ENCODE results near the gene TDP2.
"Not testable (repeated sequence)": the region's sequence is repeated elsewhere in the genome, so short reads cannot be mapped to it uniquely, and the experiment has no call there.

The TDP2 gene

DNA sequence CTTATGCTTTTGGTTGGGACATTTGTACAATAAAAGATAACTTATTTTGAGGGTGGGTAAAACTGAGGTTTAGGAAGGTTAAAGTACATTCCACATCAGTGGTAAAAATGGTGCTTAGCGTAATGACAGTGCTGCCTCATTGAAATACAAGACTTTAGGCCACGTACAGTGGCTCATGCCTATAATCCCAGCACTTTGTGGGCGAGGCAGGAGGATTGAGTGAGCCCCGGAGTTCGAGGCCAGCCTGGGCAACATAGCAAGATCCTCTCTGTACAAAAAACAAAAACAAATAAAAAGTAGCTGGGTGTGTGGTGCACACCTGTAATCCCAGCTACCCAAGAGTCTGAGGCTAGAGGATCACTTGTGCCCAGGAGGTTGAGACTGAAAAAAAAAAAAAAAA is 18.4 kb downstream of the TDP2 start:
- no peak overlapping the region for H3K4me3 ChIP-seq (replicated peaks; ENCODE audit: low read depth, low read length)
- no peaks in the 10 kb centered on the region for H3K27me3 ChIP-seq (replicated peaks; ENCODE audit: control insufficient read depth, insufficient read depth, low read length)
- no peak for DNase-seq (ENCODE audit: extremely low read depth, insufficient read length)
- peaks cover 2% of the 10 kb centered on the region for H3K36me3 ChIP-seq (ENCODE audit: control insufficient read depth, insufficient read depth, low read length)
- TF ChIP-seq, protein P1, sequence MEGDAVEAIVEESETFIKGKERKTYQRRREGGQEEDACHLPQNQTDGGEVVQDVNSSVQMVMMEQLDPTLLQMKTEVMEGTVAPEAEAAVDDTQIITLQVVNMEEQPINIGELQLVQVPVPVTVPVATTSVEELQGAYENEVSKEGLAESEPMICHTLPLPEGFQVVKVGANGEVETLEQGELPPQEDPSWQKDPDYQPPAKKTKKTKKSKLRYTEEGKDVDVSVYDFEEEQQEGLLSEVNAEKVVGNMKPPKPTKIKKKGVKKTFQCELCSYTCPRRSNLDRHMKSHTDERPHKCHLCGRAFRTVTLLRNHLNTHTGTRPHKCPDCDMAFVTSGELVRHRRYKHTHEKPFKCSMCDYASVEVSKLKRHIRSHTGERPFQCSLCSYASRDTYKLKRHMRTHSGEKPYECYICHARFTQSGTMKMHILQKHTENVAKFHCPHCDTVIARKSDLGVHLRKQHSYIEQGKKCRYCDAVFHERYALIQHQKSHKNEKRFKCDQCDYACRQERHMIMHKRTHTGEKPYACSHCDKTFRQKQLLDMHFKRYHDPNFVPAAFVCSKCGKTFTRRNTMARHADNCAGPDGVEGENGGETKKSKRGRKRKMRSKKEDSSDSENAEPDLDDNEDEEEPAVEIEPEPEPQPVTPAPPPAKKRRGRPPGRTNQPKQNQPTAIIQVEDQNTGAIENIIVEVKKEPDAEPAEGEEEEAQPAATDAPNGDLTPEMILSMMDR (IDR thresholded peaks at IDR 0.05; ENCODE audit: insufficient read depth, low read length, poor library complexity, severe bottlenecking) = no peak

DNA sequence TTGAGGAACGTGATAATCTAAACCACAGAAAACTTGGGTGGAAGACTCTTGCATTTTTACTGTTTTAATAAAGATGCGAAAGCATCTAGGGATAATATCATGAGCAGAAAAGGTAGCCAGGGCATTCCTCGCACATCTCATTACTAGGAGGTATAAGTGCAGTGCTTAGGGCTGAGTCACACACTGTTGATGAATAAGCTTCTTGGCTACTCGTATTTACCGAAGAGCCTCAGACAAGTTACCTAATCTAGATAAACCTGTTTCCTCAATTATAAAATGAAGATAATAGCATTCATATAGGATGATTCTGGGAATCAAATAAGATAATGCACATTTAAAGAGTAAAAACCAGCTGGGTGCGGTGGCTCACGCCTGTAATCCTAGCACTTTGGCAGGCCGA is 19.9 kb downstream of the TDP2 start:
- TF ChIP-seq, protein P1 (IDR thresholded peaks at IDR 0.05; ENCODE audit: insufficient read depth, low read length, poor library complexity, severe bottlenecking) = no peak
- Histone ChIP-seq H3K36me3 (ENCODE audit: control insufficient read depth, insufficient read depth, low read length) (peaks cover 2% of the 10 kb centered on the region; the same call in 1 of the 2 replicates), H3K4me3 (replicated peaks; ENCODE audit: low read depth, low read length) (no peak overlapping the region), H3K27me3 (replicated peaks; ENCODE audit: control insufficient read depth, insufficient read depth, low read length) (no peaks in the 10 kb centered on the region)
- no peak for DNase-seq (ENCODE audit: extremely low read depth, insufficient read length)

DNA sequence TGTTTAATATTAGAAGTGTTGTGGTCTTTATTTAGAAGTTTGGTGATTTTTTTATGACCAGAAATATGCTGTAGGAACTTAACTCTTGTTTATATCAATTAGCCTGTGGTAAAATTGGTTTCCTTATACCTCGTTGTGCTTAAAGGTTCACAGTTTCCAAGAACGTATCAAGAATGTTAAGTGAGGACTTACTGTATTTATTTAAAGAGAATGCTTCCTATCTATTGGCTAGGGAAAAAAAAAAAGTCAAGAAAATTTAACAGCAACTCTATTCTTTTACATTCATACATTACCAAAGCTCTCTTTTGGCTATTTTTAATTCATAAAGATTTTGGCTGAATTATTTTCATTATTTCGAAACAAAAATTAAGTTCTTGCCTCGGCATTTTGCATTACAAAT is 22.3 kb downstream of the TDP2 start:
- DNase-seq (ENCODE audit: extremely low read depth, insufficient read length) = no peak
- H3K4me3 ChIP-seq (replicated peaks; ENCODE audit: low read depth, low read length) = no peak overlapping the region

DNA sequence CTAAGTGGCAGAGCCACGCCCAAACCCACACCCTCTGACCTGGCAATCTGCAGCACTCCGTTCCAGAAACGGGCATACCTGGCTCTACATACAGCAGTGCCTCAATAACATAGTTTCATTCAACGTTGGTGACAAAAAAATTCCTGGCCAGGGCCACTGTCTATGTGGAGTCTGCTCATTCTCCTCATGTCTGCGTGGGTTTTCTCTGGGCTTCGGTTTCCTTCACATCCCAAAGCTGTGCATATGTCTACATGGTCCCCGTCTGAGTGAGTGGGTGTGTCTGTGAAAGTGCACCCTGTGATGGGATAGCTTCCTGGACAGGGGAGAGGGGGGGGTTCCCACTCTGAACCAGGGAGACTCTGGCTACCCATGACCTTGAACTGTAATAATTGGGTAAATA is 22.8 kb downstream of the TDP2 start:
- no peak for DNase-seq (ENCODE audit: extremely low read depth, insufficient read length)
- Histone ChIP-seq H3K27me3 (replicated peaks; ENCODE audit: control insufficient read depth, insufficient read depth, low read length) (no peaks in the 10 kb centered on the region), H3K4me3 (replicated peaks; ENCODE audit: low read depth, low read length) (no peak overlapping the region), H3K36me3 (ENCODE audit: control insufficient read depth, insufficient read depth, low read length) (no peaks in the 10 kb centered on the region)
- TF ChIP-seq, protein P1 (IDR thresholded peaks at IDR 0.05; ENCODE audit: insufficient read depth, low read length, poor library complexity, severe bottlenecking) = no peak

More for the DNA sequence above, 22.3 kb downstream of the TDP2 start:
- Histone ChIP-seq H3K36me3 (ENCODE audit: control insufficient read depth, insufficient read depth, low read length) (no peaks in the 10 kb centered on the region), H3K27me3 (replicated peaks; ENCODE audit: control insufficient read depth, insufficient read depth, low read length) (no peaks in the 10 kb centered on the region)
- TF ChIP-seq, protein P1 (IDR thresholded peaks at IDR 0.05; ENCODE audit: insufficient read depth, low read length, poor library complexity, severe bottlenecking) = no peak

DNA sequence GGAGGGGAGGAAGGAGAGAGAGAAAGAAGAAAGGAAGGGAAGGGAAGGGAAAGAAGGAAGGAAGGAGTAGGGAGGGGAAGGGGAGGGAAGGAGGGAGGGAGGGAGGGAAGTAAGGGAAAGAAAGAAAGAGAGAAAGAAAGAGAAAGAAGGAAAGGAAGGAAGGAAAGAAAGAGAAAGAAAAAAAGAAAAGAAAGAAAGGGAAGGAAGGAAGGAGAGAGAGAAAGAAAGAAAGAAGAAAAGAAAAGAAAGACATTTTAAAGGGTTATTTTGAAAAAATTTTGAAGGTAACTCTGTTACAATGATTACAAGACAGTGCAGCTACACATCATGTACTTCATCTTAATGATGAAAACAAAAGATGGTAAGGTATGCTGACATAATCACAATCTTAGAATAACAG is 24.6 kb downstream of the TDP2 start:
- no peaks in the 10 kb centered on the region for H3K27me3 ChIP-seq (replicated peaks; ENCODE audit: control insufficient read depth, insufficient read depth, low read length)
- H3K36me3 ChIP-seq (ENCODE audit: control insufficient read depth, insufficient read depth, low read length) = no peaks in the 10 kb centered on the region
- TF ChIP-seq, protein P1 (IDR thresholded peaks at IDR 0.05; ENCODE audit: insufficient read depth, low read length, poor library complexity, severe bottlenecking) = no peak
- no peak overlapping the region for H3K4me3 ChIP-seq (replicated peaks; ENCODE audit: low read depth, low read length)
- no peak for DNase-seq (ENCODE audit: extremely low read depth, insufficient read length)

DNA sequence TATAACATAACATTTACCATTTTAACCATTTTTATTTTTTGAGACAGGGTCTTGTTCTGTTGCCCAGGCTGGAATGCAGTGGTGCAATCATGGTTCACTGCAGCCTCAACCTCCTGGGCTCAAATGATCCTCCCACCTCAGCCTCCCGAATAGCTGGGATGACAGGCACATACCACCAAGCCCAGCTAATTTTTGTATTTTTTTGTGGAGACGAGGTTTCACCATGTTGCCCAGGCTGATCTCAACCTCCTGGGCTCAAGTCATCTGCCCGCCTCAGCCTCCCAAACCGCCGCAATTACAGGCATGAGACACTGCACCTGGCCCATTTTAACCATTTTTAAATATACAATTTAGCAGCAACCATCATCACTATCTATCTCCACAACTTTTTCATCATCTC is 26.1 kb downstream of the TDP2 start:
- DNase-seq (ENCODE audit: extremely low read depth, insufficient read length); H3K36me3 ChIP-seq (ENCODE audit: control insufficient read depth, insufficient read depth, low read length); H3K4me3 ChIP-seq (replicated peaks; ENCODE audit: low read depth, low read length); H3K27me3 ChIP-seq (replicated peaks; ENCODE audit: control insufficient read depth, insufficient read depth, low read length): not testable (repeated sequence)

All from GM06990 (cell line).